Activated CD8-positive, alpha-beta memory T cell treated with anti-CD3 and anti-CD28 coated beads for 48 hours (primary cell): ENCODE results near the gene PRM1.

ENCODE experiments used
- DNase-seq, 3 experiments: peaks; one replicate each; pipeline ENCODE4 v3.0.0-alpha.2; 2020; ENCODE audit warnings: low read depth in 2 of 3, low spot score in 2 of 3

PRM1 gene

DNA sequence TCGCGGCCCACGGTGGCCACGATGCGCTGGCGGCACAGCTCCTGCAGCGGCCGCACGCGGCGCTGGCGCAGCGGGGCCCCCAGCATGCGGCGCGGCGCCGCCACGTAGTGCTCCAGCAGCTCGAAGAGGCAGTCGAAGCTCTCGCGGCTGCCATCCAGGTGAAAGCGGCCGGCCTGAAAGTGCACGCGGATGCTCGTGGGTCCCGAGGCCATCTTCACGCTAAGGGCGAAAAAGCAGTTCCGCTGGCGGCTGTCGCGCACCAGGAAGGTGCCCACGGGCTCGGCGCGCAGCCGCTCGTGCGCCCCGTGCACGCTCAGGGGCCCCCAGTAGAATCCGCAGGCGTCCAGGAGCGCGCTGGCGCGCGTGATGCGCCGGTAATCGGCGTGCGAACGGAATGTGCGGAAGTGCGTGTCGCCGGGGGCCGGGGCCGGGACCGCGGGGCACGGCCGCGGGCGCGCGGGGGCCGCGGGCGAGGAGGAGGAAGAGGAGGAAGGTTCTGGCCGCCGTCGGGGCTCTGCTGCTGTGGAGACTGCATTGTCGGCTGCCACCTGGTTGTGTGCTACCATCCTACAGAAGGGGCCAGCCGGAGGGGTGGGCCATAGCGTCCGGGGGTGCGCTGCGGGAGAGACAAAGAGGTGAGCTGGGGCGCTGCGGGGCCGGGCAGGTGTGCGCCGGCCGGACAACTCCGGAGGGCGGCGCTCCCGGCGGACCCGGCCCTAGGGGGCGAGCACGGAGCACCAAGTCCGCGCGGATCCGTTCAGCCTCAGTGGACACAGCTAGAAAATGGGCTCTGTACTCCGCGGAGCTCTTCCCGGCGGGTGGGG lies 26.0 kb downstream of the PRM1 start:
- peak in 2 of 3 experiments; percentile 38 to 42 for DNase-seq

- DNase-seq: no peak
Observed at GRCh38 chr16:11253995-11254912, 26.9 kb downstream of the PRM1 start.

DNA sequence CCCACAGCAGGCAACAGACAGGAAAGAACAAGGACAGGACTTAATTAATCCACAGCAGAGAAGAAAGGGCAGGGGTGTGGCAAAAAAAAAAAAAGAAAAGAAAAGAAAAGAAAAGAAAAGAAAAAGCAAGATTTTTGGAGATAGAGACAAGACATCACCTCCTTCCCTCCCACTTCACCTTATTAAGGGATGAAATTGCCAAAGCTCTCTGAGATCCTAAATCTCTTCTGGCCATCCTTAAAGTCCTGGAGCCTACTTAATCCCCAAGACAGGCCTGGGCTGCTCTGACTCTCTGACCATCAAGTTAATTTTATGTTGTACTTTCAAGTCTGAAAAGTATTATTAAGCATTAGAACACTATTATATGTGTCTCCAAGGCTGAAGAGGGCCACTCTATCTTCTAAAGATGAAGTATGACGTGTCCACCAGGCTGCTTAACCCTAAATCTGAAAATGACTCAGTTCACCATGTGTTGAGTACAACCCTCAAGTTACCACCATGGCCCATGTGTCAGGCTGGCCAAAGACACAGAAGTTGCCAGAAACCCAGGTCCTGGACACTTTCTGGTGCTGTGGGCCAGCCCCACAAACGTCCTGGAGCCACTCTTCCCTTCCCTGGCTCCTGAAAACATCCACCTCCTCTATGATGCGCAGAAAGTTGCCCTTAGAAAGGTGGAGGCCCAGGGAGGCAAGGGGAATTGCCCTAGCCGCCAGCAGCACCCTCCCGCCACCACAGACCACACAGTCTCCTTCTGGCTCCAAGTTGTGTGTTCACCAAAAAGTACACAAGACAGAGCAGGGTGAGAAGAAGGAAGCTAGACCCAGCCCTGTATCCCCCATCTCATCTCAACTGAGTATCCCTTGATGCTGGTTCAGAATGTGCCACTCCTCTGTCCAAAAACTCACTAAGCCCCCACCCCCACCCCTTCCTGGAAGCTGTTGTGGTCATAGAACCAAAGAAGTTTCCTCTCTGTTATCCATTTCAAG lies 27.8 kb downstream of the PRM1 start:
- peak; percentile 39 to 50 (median 44) for DNase-seq

GRCh38 chr16:11252482-11252931 lies 28.6 kb downstream of the PRM1 start:
- DNase-seq: peak in 1 of 3 experiments; percentile 38

DNA sequence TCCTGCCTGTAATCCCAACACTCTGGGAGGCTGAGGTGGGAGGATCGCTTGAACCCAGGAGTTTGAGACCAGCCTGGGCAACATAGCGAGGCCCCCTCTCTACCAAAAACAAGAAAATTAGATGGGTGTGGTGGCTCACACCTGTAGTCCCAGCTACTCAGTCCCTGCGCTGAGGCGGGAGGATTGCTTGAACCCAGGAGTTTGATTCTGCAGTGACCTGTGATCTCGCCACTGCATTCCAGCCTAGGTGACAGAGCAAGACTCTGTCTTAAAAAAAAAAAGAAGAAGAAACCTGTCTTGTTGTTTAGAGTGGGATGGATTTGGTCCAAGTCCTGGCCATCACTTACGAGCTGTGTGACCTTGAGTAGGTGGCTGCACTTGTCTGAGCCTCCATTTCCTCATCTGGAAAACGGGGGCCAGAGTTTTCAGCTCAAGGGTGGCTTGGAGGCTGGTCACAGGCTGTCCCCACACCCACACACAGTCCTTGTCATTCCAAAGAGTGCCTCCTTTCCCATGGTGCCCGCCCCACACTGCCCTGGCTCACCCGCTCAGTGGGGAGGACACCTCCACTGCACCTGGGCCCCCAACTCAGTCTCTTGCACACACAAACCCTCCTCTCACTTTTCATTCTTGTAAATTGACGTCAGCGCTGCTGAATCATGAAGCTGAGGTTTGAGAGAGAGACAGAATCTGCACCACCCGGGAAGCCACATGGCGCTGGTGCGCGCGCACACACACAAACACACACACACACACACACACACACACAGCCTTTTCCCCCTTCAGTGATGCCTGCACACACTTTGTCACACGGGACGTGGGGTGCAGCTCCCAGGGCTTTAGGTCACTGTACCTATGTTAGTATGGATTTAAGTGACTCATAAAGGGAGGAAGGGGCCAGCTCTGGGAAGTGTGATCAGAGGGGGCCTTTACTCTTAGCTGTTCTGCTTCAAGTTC lies 29.3 kb downstream of the PRM1 start:
- peak; percentile 61 to 77 (median 63) for DNase-seq

GRCh38 chr16:11250786-11251524 lies 30.2 kb downstream of the PRM1 start:
- no peak for DNase-seq

GRCh38 chr16:11250091-11250785 lies 30.9 kb downstream of the PRM1 start:
- DNase-seq: peak in 1 of 3 experiments; percentile 42

- no peak for DNase-seq
Observed at GRCh38 chr16:11249233-11250061, 31.7 kb downstream of the PRM1 start.

DNA sequence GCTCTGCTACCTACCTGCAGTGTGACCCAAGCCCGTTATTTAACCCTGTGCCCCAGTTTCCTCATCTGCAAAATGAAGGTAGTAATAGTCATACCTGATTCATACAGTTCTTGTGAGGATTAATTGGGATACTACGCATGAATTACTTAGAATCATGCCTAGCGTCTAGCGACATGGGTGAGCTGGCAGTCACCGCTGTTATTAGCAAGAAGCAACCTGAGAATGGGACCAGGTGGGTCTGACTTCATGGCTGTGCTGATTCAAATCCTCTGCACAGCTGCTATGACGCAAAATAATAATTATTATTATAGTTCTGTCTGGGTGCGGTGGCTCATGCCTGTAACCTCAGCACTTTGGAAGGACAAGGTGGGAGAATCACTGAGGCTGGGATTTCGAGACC lies 33.0 kb downstream of the PRM1 start:
- DNase-seq: no peak

DNA sequence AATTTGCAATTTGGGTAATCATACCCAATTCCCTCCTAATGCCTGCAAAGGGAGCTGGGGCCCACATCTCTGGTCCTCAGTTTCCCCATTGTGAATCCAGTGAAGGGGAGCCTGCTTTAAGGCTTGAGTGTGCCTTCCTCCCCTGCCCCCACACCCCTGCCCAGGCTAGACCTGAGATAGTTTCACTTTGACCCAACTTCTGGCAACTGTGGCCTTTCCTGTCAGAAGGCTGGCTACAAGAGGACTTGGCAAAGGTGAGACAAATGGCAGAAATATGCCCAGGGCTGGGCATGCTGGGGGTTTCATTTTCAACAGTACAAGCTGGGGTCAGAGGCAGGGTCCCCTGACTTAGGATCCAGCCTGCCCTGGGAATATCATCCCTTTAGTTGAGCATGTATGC lies 35.1 kb downstream of the PRM1 start:
- DNase-seq: no peak

DNA sequence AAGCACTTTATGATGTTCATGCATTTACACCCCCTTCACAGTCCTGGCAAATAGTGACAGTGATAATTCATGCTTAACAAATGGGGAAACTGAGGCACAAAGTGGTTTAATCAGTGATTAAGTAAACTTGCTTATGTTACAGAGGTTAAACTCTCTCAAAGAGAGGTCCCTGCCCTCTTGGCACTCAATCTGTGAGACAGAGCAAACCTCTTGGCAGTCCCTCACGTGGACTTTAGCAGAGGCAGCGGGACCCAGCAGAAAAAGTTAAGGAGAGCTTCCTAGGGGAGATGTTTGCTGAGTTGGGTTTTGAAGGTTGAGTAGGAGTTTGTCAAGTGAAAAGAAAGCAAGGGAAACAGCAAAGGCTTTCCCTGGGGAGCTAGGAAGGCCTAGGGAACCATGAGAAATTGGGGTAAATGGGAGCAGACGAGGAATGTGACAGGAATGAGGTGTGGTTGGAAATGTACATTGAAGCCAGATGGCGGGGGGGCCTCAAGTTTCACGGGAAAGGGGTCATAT lies 35.9 kb downstream of the PRM1 start:
- no peak for DNase-seq

DNA sequence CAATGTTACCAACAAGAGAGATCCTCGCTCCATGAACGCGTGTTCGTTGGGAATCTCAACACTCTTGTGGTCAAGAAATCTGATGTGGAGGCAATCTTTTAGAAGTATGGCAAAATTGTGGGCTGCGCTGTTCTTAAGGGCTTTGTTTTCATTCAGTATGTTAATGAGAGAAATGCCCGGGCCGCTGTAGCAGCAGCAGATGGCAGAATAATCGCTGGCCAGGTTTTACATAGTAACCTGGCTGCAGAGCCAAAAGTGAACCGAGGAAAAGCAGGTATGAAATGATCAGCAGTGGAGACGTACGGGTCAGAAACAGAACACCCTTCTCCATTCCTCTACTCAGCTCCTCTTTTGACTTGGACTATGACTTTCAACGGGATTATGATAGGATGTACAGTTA lies 38.5 kb downstream of the PRM1 start:
- DNase-seq: no peak

DNA sequence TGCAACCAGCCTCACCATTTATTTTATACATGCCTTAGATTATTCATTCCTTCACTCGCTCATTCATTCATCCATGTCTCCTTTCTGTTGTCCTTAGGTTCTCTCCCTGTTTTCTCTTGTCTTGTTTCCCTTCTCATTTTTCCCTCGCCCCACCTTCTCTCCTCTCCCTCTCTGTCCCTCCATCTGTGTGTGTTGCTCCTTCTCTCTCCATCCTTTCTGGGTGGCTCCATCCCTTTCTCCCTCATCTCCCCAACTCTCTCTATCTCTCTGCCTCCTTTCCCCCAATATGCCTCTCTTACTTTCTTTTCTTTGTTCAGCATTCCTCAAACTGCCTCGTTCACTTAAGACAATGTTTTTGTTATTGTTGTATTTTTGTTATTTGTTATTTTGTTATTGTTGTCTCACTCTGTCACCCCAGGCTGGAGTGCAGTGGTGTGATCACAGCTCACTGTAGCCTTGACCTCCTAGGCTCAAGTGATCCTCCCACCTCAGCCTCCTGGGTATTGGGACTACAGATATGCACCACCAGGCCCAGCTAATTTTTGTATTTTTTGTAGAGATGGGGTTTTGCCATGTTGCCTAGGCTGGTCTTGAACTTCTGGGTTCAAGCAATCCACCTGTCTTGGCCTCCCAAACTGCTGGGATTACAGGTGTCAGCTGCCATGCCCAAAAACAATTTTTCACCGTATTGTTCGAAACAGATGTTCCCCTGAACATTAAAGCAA lies 39.5 kb downstream of the PRM1 start:
- DNase-seq: no peak

DNA sequence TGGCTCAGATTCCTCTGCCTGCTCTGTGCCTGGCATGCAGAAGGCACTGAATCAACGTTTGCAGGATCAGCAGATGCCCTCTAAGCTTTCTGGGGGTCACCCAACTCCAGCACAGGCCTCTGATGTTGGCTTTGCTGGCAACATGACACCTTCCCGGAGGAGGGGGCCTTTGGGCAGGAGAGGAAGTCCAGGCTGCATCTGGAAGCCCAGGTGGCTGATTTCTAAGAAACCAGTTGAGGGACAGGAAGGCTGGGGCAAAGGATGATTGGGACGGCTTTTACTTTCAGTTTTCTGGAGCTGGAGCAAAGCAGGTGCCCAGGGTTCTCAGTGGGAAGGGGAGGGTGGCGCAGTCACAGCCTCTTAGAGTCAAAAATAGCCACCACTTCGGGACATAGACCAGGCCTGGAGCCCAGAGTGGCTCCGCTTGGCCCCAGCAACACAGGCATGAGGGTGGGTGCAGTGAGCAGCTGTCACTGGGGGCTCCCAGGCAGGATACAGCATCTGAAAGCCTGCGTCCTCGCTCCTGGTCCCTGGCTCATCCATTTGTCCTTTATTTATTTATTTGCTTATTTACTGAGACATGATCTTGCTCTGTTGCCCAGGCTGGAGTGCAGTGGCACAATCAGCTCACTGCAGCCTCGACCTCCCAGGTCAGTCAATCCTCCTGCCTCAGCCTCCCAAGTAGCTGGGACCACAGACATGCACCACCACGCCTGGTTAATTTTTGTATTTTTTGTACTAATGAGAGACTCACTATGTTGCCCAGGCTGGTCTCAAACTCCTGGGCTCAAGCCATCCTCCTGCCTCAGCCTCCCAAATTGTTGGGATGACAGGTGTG lies 40.3 kb downstream of the PRM1 start:
- no peak for DNase-seq
